Endodermal cell (in vitro differentiated cells): ENCODE data around the gene AWAT2. TPM values are rescaled to one million over a fixed set of nuclear protein-coding genes. Genes with fewer than 3 reads are reported as not detected.

Experiments used
- DNase-seq: peaks from one replicate; pipeline ENCODE4 v3.0.0-alpha.2; 2017
- H3K27ac ChIP-seq: 2 replicates; pipeline ENCODE4 v1.5.1; 2013; ENCODE audit warnings: mild to moderate bottlenecking, low read depth, low read length, moderate library complexity
- H3K27me3 ChIP-seq: 2 replicates; pipeline ENCODE4 v1.6.1; 2013; ENCODE audit warnings: mild to moderate bottlenecking, low read length, moderate library complexity; ENCODE audit not compliant: insufficient read depth, control insufficient read depth, poor library complexity, severe bottlenecking
- H3K36me3 ChIP-seq: 2 replicates; pipeline ENCODE4 v1.7.0; 2013; ENCODE audit warnings: mild to moderate bottlenecking, low read length, moderate library complexity; ENCODE audit not compliant: control insufficient read depth, insufficient read depth
- H3K4me1 ChIP-seq: one replicate; pipeline ENCODE4 v1.7.0; 2013; ENCODE audit warnings: low read length; ENCODE audit not compliant: control insufficient read depth, insufficient read depth
- H3K4me3 ChIP-seq: 2 replicates; pipeline ENCODE4 v1.5.1; 2013; ENCODE audit warnings: mild to moderate bottlenecking, low read length, moderate library complexity
- H3K9ac ChIP-seq: 2 replicates; pipeline ENCODE4 v1.6.1; 2013; ENCODE audit warnings: mild to moderate bottlenecking, low read length, moderate library complexity; ENCODE audit not compliant: poor library complexity, severe bottlenecking; ENCODE audit errors: extremely low read depth
- H3K9me3 ChIP-seq: 2 replicates; pipeline ENCODE4 v1.6.1; 2013; ENCODE audit warnings: mild to moderate bottlenecking, low read length, moderate library complexity; ENCODE audit not compliant: control insufficient read depth
- H3K27ac Mint-ChIP-seq: 2 replicates; pipeline ENCODE4 v1.8.0; 2020; ENCODE audit warnings: mixed read lengths
- H3K27me3 Mint-ChIP-seq: 2 replicates; pipeline ENCODE4 v1.8.0; 2021; ENCODE audit warnings: mild to moderate bottlenecking, mixed read lengths; ENCODE audit not compliant: insufficient read depth
- H3K36me3 Mint-ChIP-seq: 2 replicates; pipeline ENCODE4 v1.8.0; 2020; ENCODE audit warnings: low read depth, mixed read lengths
- H3K4me1 Mint-ChIP-seq: 2 replicates; pipeline ENCODE4 v1.8.0; 2020; ENCODE audit warnings: mixed read lengths
- H3K4me3 Mint-ChIP-seq: 2 replicates; pipeline ENCODE4 v1.8.0; 2020; ENCODE audit warnings: mild to moderate bottlenecking, moderate library complexity, mixed read lengths
- H3K9me3 Mint-ChIP-seq: 2 replicates; pipeline ENCODE4 v1.8.0; 2020; ENCODE audit warnings: mild to moderate bottlenecking, mixed read lengths
- CTCF ChIP-seq: fragments of 200-600 bp; sonication (generic); conservative IDR thresholded peaks from 2 replicates; pipeline ENCODE4 v1.5.0; 2021; ENCODE audit warnings: antibody characterized with exemption, mild to moderate bottlenecking
- WGBS, 2 experiments: methylation state at CpG; one replicate each; pipeline versions ENCODE4 v1.1.5 to v1.1.7; 2013; ENCODE audit warnings: missing lambda C conversion rate in 2 of 2, mixed read lengths in 1 of 2; ENCODE audit not compliant: insufficient coverage in 1 of 2, insufficient read length in 1 of 2; 5-methylcytosine and 5-hydroxymethylcytosine counted together
- total RNA-seq, 2 donors: library from RNA; stranded (reverse); fragmentation: NEBNext Ultra II Directional in 1 of 2; extraction: Animal tissue kit (Norgen Biotek cat#: 25700) in 1 of 2; gene quantifications; 2 replicates in 1 of 2; 3 replicates in 1 of 2; pipeline ENCODE4 v1.2.1, GENCODE V29; 2021

The AWAT2 gene
- total RNA-seq, 2 donors from 2014 or later = not detected

DNA sequence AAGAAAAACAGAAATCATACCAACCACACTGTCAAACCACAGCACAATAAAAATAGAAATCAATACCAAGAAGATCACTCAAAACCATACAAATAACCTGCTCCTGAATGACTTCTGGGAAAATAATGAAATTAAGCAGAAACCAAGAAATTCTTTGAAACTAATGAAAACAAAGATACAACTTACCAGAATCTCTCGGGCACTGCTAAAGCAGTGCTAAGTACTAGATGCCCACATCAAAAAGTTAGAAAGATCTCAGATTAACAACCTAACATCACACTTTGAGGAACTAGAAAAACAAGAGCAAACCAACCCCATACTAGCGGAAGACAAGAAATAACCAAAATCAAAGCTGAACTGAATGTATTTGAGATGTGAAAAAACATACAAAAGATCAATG lies 33.2 kb downstream of the AWAT2 start:
- no peaks in the 10 kb centered on the region for H3K4me1 ChIP-seq
- no peak for DNase-seq
- peaks cover 67% of the 10 kb centered on the region for H3K9me3 Mint-ChIP-seq
- no peaks in the 10 kb centered on the region for H3K27me3 Mint-ChIP-seq
- H3K4me3 ChIP-seq = no peak overlapping the region
- no peaks in the 10 kb centered on the region for H3K27me3 ChIP-seq
- peaks cover 11% of the 10 kb centered on the region for H3K36me3 Mint-ChIP-seq
- TF ChIP-seq CTCF = no peak
- no peak overlapping the region for H3K4me3 Mint-ChIP-seq
- H3K4me1 Mint-ChIP-seq = no peaks in the 10 kb centered on the region
- peaks cover 5% of the 10 kb centered on the region for H3K36me3 ChIP-seq
- H3K27ac ChIP-seq = no peak overlapping the region
- no peak overlapping the region for H3K27ac Mint-ChIP-seq
- 100% methylated on average over 1 of the region's 2 CpGs; no CpG with 5 or more reads in 1 of the 2 experiments for WGBS, 2 experiments
- no peak overlapping the region for H3K9ac ChIP-seq
- peaks cover 29% of the 10 kb centered on the region for H3K9me3 ChIP-seq

- Mint-ChIP-seq H3K27me3 (no peaks in the 10 kb centered on the region), H3K4me3 (no peak overlapping the region)
These were observed 36.0 kb downstream of the AWAT2 start for GRCh38 chrX:70013466-70014381.

DNA sequence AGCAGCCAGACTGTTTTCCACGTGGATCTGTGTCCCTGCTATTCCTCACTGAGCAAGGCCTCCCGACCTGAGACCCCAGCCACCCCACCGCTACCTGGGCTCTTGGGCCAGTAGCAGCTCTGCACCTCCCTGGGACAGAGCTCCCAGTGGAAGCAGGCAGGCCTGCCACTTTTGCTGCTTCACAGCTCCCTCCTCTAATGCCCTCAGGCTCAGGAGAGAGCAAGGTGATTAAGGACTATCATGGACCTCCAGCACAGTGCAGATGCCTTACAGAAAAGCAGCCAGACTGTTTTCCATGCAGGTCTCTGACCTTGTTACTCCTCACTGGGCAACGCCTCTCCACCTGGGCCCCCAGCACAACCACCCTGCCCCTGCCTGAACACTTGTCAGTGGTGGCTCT lies 37.0 kb downstream of the AWAT2 start:
- H3K27ac ChIP-seq = no peak overlapping the region
- no peak overlapping the region for H3K27ac Mint-ChIP-seq
- H3K4me3 Mint-ChIP-seq = no peak overlapping the region
- WGBS, 2 experiments = 82% methylated on average over 4 of the region's 4 CpGs; no CpG with 5 or more reads in 1 of the 2 experiments
- no peak for DNase-seq
- peaks cover 24% of the 10 kb centered on the region for H3K9me3 ChIP-seq
- H3K4me3 ChIP-seq = no peak overlapping the region
- H3K36me3 Mint-ChIP-seq = peaks cover 9% of the 10 kb centered on the region
- H3K36me3 ChIP-seq = peaks cover 5% of the 10 kb centered on the region
- H3K4me1 Mint-ChIP-seq = no peaks in the 10 kb centered on the region
- H3K4me1 ChIP-seq = no peaks in the 10 kb centered on the region
- H3K9ac ChIP-seq = no peak overlapping the region
- TF ChIP-seq CTCF = no peak
- H3K27me3 ChIP-seq = no peaks in the 10 kb centered on the region
- H3K9me3 Mint-ChIP-seq = peaks cover 67% of the 10 kb centered on the region
- H3K27me3 Mint-ChIP-seq = no peaks in the 10 kb centered on the region

More at GRCh38 chrX:70013466-70014381, 36.0 kb downstream of the AWAT2 start:
- Histone ChIP-seq H3K27me3 (no peaks in the 10 kb centered on the region), H3K9ac (no peak overlapping the region), H3K27ac (no peak overlapping the region), H3K4me3 (no peak overlapping the region), H3K9me3 (peaks cover 29% of the 10 kb centered on the region), H3K4me1 (no peaks in the 10 kb centered on the region), H3K36me3 (peaks cover 5% of the 10 kb centered on the region)
- H3K9me3 Mint-ChIP-seq = peaks cover 71% of the 10 kb centered on the region
- peaks cover 9% of the 10 kb centered on the region for H3K36me3 Mint-ChIP-seq
- H3K27ac Mint-ChIP-seq = no peak overlapping the region
- DNase-seq = no peak
- no peak for TF ChIP-seq CTCF
- WGBS, 2 experiments = 91% methylated on average over 5 of the region's 5 CpGs; no CpG with 5 or more reads in 1 of the 2 experiments
- H3K4me1 Mint-ChIP-seq = no peaks in the 10 kb centered on the region
